Hepatic stellate cell (primary cell): ENCODE data around the gene XXYLT1.
"Not testable (repeated sequence)": the region's sequence is repeated elsewhere in the genome, so short reads cannot be mapped to it uniquely, and the experiment has no call there.

Experiments
- DNase-seq: peaks from one replicate; pipeline ENCODE4 v3.0.0; 2011; ENCODE audit warnings: low spot score

XXYLT1 gene

DNA sequence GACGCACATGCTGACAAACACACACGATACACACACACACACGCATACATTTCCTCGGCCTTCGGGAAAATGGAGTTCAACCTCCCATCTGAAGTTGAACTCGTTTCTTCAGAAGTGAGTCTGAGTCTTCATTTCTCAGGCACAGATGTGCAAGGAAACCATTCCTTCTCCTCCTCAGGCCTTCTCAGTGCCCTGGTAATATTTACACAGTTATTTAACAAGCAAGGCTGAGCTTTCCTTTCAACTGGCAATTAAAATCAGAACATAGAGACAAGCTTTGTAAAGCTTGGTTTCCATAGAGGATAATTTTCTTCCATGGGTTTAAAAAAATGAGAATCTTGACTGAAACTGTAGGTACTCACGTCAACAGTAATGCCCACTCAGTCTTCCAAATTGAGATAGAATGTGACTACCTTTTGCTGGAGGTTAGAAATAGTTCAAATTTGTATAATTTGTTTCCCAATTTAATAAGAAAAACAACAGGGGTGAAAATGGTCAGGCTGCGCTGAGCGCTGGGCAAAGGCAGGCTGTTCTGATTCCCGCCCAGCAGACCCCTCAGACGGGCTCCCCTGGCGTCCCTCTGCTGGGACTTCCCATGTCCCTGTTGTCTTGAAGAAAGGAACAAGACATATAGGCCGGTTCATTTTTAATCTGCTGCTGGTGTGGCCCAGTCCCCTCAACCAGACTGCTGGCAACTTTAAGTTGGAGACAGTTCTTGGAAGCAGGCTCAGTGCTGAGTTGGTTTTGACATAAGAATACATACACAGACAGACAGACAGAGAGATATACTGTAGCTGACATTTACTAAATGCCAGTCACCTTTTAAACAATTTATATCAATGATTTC, 174.3 kb downstream of the XXYLT1 start:
- no peak for DNase-seq

DNA sequence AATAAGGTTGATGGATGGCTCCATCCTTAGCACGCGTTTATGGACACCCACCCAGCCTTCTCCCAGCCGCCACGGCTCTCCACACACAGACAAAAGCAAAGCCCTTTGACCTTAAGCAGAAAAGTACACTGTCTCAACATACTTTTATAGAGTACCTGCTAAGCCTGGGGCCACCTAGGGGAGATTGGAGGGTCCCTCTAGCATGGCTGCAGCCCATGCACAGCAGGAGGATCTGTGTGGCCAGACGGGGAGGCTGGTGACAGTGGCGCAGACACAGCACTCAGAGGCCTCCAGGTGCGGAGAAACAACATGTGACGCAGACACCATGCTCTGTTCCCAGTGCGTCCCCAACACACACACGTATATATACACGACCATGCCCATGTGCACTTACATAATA, 174.9 kb downstream of the XXYLT1 start:
- DNase-seq: no peak

DNA sequence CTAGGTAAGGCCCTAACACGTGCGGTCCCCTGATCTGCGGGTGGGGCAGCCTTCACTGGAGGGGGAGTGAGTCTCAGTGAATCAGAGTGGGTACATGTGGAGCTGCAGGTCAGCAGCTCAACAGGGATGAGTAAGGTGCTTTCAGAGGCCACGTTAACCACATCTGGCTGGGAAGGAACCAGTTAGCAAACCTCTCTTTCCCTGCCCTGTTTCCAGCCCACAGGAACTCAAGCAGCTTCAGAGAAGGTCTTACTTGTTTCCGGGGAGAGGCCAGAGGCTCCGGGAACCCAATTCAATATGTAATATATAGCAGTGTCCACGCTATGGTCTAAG, 175.3 kb downstream of the XXYLT1 start:
- no peak for DNase-seq

DNA sequence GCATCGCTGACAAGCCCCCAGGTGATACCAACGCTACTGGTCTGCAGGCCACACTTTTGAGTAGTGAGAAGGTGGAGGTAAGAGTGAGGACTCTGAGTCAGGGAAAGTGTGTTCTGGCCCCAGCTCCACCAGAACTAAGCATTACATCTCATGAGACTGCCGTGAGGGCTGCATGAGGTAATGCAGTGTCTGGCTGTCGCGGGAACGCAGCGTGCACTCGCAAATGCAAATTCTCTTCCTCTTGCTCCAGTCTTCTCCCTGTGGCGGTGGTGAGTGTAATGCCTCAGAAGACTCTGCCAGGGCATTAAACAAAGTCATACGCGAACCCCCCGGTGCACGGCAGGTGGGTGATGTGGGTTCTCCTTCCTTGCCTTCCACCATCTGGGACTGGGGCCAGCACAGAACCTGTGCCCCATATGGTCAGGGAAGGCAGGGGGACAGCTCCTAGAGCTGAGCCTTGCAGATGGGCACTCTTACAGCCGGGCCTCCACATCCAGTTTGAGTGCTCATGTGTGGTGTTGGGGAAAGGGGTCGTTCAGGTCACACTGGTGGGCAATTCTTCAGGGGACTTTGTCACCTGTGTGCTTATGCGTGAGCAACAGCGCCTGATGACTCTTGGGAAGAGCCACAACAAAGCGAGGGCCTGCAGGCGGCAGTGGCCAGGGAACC, 175.8 kb downstream of the XXYLT1 start:
- no peak for DNase-seq

DNA sequence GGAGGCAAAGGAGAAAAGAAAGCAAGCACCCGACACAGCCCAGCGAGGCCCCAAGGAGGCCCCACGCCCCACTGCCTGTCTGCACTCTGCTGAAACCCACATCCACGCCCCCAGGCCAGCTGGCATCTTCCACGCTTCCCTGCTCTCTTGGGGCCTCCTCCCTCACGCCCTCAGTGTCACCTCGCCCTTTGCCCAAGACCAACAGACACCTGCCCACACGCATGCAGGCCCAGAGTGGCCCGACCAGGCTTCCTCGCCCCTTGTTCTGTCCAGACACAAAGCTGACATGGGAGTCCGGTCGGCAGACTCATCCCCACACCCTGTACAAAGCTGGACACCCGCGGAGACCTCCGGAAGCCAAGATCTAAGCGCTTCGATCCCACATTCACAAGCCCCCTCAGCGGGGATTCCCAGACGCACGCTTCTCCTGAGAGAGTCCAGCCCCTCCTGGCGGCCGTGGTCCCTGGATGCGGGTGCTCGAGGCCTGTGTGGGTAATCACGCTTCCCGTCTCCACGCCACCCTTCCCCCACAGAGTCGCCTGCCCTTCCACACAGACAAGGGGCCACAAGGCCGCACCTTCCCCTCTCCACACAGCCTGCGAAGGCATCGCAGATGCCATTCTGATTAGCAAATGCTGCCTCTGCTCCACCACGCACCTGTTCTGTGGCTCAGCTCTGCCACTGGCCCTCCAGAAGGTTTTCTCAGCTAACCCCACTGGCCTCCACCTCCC, 176.6 kb downstream of the XXYLT1 start:
- DNase-seq: no peak

DNA sequence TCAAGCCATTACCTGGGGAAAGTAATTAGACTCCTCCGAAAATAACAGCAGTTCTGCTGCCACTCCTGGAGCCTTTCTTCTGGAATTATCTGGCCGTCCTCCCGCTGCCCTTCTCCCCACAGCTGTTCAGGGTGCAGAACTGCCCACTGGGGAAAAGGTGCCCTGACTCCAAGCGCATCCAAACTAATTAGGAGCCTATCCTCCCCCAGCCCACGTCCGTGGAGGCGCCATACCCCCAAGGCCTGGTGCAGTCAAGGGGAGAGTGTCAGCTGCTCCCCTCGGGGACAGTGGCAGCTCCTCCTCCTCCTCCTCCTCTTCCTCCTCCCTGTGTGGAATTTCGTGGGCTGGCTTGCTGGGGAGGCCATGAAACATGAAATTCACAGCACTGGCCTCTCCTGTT, 177.2 kb downstream of the XXYLT1 start:
- no peak for DNase-seq

DNA sequence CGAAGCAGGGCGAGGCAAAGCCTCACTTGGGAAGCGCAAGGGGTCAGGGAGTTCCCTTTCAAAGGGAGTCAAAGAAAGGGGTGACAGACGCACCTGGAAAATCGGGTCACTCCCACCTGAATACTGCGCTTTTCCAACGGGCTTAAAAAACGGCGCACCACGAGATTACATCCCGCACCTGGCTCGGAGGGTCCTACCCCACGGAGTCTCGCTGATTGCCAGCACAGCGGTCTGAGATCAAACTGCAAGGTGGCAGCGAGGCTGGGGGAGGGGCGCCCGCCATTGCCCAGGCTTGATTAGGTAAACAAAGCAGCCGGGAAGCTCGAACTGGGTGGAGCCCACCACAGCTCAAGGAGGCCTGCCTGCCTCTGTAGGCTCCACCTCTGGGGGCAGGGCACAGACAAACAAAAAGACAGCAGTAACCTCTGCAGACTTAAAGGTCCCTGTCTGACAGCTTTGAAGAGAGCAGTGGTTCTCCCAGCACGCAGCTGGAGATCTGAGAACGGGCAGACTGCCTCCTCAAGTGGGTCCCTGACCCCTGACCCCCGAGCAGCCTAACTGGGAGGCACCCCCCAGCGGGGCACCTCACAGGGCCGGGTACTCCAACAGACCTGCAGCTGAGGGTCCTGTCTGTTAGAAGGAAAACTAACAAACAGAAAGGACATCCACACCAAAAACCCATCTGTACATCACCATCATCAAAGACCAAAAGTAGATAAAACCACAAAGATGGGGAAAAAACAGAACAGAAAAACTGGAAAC, 182.9 kb downstream of the XXYLT1 start:
- DNase-seq: not testable (repeated sequence)

DNA sequence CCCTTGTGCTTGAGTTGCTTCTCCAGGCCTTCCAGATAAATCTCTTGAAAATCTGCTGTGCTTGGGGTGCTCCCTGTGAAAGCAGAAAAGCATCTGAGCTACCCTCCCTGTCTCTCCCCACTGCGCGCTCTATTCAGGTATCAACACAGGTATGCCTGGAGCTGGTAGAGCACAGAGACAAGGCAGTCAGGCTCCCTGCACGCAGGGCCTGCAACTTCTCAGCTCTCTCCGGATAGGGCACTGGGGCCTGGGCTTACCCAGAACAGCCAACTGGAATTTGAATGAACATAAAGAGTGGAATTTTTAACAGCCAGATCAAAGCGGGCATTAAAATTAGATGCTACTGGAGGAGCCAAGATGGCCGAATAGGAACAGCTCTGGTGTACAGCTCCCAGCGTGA, 183.6 kb downstream of the XXYLT1 start:
- DNase-seq: no peak

DNA sequence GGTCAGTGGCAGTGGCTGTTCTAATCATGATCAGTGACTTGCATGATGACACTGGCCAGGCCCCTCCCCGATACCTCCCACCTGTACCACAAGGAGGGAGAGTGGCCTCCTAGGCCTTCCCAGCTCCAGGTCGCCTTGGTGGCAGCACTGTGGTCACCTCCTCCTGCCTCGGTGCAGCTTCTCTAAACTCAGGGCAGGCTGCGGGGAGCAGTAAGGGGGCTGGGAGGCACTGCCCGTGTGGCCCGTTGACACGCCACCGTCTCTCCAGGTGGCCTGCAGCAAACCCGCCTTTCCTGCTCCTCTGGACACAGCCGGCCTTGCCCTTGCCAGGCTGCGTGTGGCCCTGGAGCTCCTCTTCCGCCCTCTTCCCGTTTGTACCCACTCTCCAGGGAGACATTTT, 184.1 kb downstream of the XXYLT1 start:
- no peak for DNase-seq

DNA sequence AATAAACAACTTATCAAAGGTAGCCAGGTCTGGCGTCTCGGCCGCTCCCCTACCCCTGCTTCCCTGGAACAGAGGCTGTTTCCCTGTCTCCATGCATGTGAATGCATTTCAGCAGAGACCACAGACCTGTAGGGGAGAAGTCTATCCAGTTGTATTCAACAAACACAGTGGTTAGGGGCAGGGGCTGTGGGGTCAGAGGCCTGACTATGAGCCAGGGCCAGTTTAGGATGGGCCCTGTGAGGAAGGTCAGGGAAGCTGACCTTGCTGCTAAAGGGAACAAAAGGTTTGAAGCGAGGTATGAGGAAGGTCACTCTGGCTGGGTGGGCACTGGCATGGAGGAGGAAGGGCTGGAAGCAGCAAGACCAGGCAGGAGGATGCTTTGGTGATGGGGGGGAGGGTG, 184.6 kb downstream of the XXYLT1 start:
- DNase-seq: no peak

DNA sequence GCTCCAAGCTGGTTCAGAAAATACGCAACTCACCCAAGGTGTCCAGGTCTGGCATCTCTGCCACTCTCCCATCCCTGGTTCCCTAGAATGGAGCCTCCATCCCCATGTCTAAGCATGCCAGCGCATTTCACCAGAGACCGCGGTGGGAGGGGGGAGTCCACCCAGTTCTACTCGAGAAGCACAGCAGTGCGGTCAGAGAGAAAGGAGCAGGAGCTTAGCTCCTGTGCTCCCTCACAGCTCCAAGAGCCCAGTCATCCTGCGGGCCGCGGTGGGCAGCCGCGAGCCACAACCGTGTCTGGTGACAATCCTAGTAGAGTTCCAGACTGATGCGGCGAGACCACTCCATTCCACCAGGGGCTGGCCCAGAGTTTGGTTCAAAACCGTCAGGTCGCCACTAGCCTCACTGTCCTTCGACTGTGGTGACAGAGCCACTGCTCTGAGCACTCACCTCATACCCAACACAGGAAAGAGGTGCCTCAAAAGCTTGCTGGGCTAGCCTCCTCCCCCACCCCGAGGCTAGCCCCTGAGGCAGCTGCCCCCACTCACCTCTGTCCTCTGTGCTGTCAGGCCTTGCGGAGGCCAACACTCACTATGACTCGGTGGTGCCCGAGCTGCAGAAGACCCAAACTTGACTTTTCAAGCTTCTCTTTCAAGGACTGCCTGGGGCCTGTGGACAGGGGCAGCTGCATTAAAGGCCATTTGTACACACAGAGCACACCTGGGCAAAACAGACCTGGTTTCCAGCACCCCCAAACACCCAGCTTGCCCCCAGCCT, 185.4 kb downstream of the XXYLT1 start:
- DNase-seq: no peak

DNA sequence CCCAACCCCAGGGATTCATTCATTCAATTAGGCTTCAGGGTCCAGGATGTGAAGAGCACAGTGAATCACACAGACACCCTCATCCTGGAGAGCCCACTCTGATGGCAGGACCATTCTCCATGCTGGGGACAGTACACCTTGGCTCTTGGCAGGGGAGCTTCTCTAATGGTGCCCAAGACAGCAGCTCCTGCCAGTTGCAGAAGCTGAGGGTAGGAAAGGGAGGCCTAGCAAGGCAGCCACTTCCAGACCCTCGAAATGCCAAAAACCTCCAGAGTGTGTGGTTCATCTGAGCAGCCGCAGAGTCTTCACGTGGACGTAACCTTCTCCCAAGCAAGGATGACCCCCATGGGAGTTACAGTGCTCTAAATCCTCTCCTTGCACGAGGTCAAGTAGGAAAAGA, 186.2 kb downstream of the XXYLT1 start:
- DNase-seq: no peak

DNA sequence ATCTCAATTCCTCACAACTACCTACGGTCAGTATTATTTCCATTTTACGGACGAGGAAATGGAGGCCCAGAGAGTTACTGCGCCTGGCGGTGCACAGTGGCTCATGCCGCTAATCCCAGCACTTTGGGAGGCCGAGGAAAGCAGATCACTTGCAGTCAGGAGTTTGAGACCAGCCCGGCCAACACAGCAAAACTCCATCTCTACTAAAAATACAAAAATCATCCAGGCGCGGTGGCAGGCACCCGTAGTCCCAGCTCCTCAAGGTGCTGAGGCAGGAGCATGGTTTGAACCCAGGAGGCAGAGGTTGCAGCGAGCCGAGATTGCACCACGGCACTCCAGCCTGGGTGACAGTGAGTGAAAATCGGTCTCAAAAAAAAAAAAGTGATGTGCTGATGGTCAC, 187.3 kb downstream of the XXYLT1 start:
- no peak for DNase-seq

DNA sequence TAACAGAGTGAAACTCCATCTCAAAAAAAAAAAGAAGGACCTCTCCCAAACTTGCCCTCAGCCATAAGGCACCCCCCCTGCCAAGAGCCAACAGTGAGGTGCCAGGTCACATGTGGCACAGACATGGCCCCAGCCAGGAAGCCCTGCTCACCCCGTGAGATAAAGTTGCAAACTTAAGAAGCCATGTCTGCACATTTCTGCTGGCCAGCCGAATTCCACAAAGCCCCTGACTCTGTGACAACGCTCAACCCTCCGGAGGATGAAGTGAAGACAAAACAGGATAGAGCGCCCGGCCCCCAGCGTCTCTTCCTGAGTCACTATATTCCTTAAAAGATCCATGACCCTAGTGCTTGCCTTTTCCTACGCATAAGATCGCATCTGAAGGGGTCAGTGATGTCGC, 188.1 kb downstream of the XXYLT1 start:
- DNase-seq: no peak

DNA sequence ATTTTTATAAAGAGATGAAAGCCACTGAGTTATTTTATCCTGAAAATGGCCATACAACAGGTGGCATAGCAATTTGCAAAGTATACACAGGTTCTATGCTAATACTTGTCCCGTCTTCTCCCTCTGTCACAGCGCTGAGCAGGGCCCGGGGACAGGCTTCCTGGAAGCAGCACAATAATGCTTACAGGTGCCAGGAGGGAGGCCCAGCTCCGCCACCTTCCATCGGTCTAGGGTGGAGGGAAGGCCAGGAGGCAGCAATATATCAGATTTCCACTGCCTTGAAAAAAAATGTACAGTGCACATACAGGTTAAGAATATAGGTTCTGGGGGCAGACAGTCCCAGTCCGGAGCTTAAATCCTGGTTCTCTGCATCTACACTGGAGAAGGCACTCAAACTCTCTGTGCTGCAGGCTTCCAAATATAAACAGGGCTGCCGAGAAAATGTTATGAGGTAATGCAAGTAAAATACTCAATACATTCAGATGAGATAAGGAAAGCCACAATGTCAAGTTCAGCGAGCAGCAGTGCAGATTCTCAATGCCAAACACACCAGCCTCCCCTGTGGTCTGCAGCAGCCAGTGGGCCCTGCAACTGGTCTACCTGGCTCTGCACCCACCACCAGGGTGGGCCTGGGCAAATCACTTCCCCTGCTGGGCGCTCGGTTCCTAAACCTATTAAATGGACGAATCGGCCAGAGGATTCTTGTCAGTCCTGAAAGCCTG, 189.6 kb downstream of the XXYLT1 start:
- DNase-seq: peak; percentile 60

DNA sequence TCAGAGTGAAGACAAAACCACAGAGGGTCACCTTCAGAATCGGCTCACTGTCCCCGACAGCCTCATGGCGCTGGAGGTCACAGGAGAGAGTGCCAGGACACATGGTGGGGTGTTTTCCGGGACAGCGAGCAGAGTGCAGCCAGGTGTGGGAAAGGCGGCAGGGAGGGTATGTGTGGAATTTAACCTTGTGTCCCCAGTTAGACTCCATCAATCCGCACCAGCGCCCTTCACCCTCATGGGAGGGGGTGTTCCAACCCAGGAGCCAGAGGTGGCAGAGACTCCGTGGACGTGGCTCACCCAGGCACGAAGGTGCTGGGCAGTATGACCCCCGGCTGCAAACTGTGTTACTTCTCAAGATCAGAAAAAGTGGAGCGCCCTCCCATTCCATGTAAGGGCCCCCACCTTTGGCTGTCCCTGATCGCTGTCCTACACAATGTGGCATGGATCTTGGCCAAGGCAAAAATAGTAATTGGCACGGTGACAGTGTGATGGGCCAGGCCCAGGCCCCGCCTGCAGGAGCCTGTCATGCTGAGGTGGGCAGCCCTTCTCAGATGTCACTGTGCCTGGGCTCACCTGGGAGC, 190.3 kb downstream of the XXYLT1 start:
- no peak for DNase-seq

DNA sequence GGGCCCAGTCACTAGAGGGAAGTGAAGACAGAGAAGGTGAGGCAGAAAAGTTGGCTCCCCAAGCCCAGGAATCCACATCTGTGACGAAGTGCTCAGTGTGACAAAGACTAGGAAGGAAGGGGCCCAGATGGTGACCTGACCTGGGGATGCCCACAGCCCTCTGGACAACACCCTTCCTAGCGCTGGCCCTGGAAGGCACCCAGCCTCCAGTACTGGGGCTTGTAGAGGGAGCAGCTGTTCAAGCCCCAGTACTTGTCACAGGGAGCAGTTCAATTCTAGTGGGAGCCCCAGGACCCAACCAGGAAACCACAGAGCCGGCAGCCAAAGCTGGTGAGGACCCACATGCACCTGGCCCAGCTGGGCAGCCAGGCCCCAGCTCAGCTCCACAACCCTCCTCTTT, 190.8 kb downstream of the XXYLT1 start:
- DNase-seq: no peak

DNA sequence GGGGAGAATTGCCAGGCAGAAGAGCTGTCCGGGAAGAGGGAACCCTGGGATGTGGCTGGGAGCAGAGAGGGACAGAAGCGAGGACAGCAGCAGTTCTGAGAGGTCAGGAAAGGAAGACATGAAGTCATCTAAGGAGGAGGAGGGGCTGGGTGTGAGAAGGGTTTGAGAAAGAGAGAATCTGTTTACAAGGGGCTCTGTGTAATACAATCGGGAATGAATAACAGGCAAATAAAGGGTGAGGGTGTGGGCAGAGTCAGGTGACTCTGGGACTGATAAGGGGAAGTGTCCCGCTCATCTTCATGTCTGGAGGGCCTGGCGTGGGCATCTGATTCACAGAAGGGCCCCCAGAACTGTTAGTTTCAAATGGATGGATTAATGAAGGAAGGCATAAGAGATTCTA, 191.3 kb downstream of the XXYLT1 start:
- DNase-seq: no peak

DNA sequence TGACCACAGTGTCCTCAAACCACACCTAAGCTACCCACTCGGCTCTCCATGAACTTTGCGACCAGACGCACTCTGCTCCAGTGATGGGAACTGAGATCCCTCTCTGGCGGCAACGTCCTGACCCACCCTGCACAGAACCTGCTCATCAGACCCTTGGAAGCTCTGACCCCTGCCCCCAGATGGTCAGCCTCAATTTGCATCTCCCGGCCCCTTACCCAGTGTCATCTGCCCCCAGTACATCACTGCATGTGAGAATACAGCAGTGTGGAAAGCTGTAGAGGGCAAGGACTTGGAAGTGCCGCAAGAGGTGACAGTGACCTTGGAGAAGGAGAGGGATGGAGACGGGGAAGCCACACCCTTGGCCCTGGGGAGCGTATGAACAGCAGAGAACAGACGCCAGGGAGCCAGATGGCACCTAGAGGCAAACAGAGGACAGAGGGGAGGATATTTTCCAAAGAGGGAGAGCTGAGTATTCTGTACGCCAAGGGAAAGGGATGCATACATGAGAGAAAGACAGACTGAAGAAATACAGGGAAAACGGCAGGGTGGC, 192.0 kb downstream of the XXYLT1 start:
- no peak for DNase-seq
